CD4-positive, alpha-beta T cell (primary cell): ENCODE data around the gene COL5A1. TPM values are rescaled to one million over a fixed set of nuclear protein-coding genes. Genes with fewer than 3 reads are reported as not detected.
A peak's percentile ranks its signal among the peaks of the same experiment; 100 is the strongest.

Source experiments
- ATAC-seq: fragments of 200-7000 bp; cut with Tn5 transposase; one replicate; pipeline ENCODE4 v1.10.0; 2022; ENCODE audit warnings: mild to moderate bottlenecking; ENCODE audit not compliant: poor library complexity
- CTCF ChIA-PET: fragments of 350-600 bp; sonication (Branson Sonifier 250); formaldehyde crosslinking; loops from one replicate; lab custom pipeline; 2021; ENCODE audit warnings: antibody characterized with exemption, inconsistent platforms; lab: Charles Lee
- POLR2A ChIA-PET: fragments of 350-600 bp; sonication (Branson Sonifier 250); formaldehyde crosslinking; loops from one replicate; lab custom pipeline; 2021; ENCODE audit warnings: antibody characterized with exemption, inconsistent platforms; lab: Charles Lee
- DNase-seq, 14 experiments: peaks; one replicate each; pipeline ENCODE4 v3.0.0-alpha.2; 2013 to 2020; ENCODE audit warnings: mixed read lengths in 2 of 14
- H3K27ac ChIP-seq, 2 donors: one replicate each; pipeline versions ENCODE4 v1.5.1 to v1.7.0; 2013; ENCODE audit warnings: low read length in 2 of 2, low read depth in 1 of 2, mild to moderate bottlenecking in 1 of 2
- H3K27me3 ChIP-seq, 2 experiments: 1 replicate in 1 of 2; 2 replicates in 1 of 2; pipeline versions ENCODE4 v1.6.1 to v1.7.0; 2013; ENCODE audit warnings: low read length in 2 of 2, control low read depth in 1 of 2, mild to moderate bottlenecking in 1 of 2, moderate library complexity in 1 of 2; ENCODE audit not compliant: insufficient read depth in 2 of 2, control insufficient read depth in 1 of 2
- H3K36me3 ChIP-seq: one replicate; pipeline ENCODE4 v1.6.1; 2013; ENCODE audit warnings: low read length, control low read depth; ENCODE audit not compliant: insufficient read depth
- H3K4me1 ChIP-seq: one replicate; pipeline ENCODE4 v1.6.1; 2013; ENCODE audit warnings: low read length, control low read depth; ENCODE audit not compliant: insufficient read depth
- H3K4me3 ChIP-seq: one replicate; pipeline ENCODE4 v1.5.1; 2013; ENCODE audit warnings: mild to moderate bottlenecking, low read length, moderate library complexity
- H3K9me3 ChIP-seq, 2 experiments: 1 replicate in 1 of 2; 2 replicates in 1 of 2; pipeline versions ENCODE4 v1.6.1 to v1.7.0; 2013; ENCODE audit warnings: low read length in 2 of 2, mild to moderate bottlenecking in 2 of 2, control low read depth in 1 of 2, moderate library complexity in 1 of 2; ENCODE audit not compliant: control insufficient read depth in 1 of 2, insufficient read depth in 1 of 2
- H3K27ac Mint-ChIP-seq: one replicate; pipeline ENCODE4 v1.8.0; 2020; ENCODE audit warnings: mixed read lengths
- H3K27me3 Mint-ChIP-seq: one replicate; pipeline ENCODE4 v1.8.0; 2021; ENCODE audit warnings: mixed read lengths
- H3K36me3 Mint-ChIP-seq: one replicate; pipeline ENCODE4 v1.8.0; 2021; ENCODE audit warnings: low read depth, mixed read lengths
- H3K4me1 Mint-ChIP-seq: one replicate; pipeline ENCODE4 v1.8.0; 2021; ENCODE audit warnings: low read depth, mixed read lengths
- H3K4me3 Mint-ChIP-seq: one replicate; pipeline ENCODE4 v1.8.0; 2020; ENCODE audit warnings: mild to moderate bottlenecking, mixed read lengths
- H3K9me3 Mint-ChIP-seq: one replicate; pipeline ENCODE4 v1.8.0; 2020; ENCODE audit warnings: mixed read lengths
- CTCF ChIP-seq: fragments of 200-600 bp; IDR thresholded peaks from one replicate; pipeline ENCODE4 v1.8.0; 2022; ENCODE audit warnings: antibody characterized with exemption, mild to moderate bottlenecking
- intact Hi-C, 2 experiments: fragments of 100-400 bp; cut with DNase I in 1 of 2; cut with micrococcal nuclease in 1 of 2; formaldehyde crosslinking; loops; one replicate each; pipeline versions ENCODE4 v1.15.1 to v1.9.0; 2023 to 2025; cut with DNase I, micrococcal nuclease
- total RNA-seq, 174 experiments: library from RNA in 2 of 174; stranded (reverse) in 2 of 174; gene quantifications; one replicate each; pipeline ENCODE4 v1.2.3 and lab custom pipeline; 2021 to 2026

Gene COL5A1
- total RNA-seq, 2 experiments from 2014 or later, result 0.41 to 0.50 TPM

GRCh38 chr9:134639994-134640393 is 1.6 kb upstream of the COL5A1 start:
- Mint-ChIP-seq H3K4me3 (peak overlapping the region; percentile 54), H3K9me3 (no peaks in the 10 kb centered on the region), H3K27me3 (peaks cover 17% of the 10 kb centered on the region), H3K4me1 (no peaks in the 10 kb centered on the region), H3K36me3 (no peaks in the 10 kb centered on the region), H3K27ac (no peak overlapping the region)
- no peak for DNase-seq
- TF ChIP-seq CTCF, result no peak
- Histone ChIP-seq H3K36me3 (no peaks in the 10 kb centered on the region), H3K27me3 (peaks cover 9 to 11% of the 10 kb centered on the region in 2 experiments), H3K4me1 (peaks cover 8% of the 10 kb centered on the region), H3K4me3 (no peak overlapping the region), H3K9me3 (no peaks in the 10 kb centered on the region), H3K27ac (no peak overlapping the region)
- CTCF ChIA-PET, result no interaction called here
- POLR2A ChIA-PET, result interaction anchor here (1.0 kb wide), 1 partner anchor 26 kb away, joined by 3 read pairs; no protein-coding TSS in a partner anchor
- intact Hi-C loops, result loop anchor here (5.0 to 10.0 kb wide), 2 partner anchors 193 to 475 kb away; partner anchors contain the start of gene RNU6ATAC (in 1 of the 2)
- no peak for ATAC-seq

DNA sequence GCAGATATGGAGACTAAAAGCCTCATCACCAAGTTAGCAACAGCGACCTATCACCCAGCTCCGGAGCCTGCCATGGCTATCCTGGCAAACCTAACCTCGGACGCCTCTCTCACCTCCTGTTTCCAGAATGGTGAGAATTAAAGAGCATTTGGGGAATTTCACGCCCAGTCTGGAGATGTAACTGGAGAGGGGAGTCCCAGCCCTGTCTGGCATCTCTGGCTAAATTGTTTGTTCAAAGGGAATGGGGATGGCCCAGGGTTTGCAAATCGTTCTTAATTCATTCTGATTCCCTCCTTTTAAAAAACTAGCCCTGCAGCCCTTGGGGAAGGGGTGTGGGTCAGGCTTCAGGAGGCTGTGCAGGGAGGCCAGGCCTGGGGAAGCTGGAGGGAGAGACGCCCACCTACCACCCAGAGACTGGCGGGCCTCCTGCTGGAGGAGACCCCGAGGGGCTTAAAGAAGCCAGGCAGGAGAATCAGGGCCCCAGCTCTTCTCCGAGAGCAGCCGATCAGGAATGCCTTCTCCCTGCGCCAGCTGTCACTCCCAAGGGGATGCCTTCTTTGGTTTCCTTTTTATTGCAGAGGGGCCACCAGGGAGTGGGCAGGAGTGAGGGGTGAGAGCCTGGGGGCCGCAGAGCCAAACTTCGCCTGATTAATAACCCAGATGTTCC is 964 bp upstream of the COL5A1 start:
- no peaks in the 10 kb centered on the region for H3K4me1 Mint-ChIP-seq

DNA sequence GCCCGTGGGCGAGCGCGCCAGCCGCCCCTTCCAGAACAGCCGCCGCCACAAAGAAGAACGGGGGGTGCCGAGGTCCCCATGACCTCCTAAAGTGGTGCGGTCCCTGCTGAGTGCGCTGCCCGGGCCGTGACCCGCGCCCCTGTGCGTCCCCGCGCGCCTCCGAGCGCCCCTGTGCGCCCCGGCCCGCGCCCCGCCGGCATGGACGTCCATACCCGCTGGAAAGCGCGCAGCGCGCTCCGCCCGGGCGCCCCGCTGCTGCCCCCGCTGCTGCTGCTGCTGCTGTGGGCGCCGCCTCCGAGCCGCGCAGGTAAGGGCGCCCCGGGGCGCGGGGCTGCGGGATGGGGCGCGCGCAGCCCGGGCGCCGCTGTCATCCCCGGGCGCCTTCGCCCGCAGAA is 384 bp downstream of the COL5A1 start:
- Mint-ChIP-seq H3K9me3 (no peaks in the 10 kb centered on the region), H3K4me1 (no peaks in the 10 kb centered on the region), H3K36me3 (no peaks in the 10 kb centered on the region), H3K4me3 (no peak overlapping the region), H3K27me3 (peaks cover 17% of the 10 kb centered on the region), H3K27ac (no peak overlapping the region)
- Histone ChIP-seq H3K4me1 (peaks cover 8% of the 10 kb centered on the region), H3K27ac (no peak overlapping the region), H3K36me3 (no peaks in the 10 kb centered on the region), H3K27me3 (peaks cover 9 to 11% of the 10 kb centered on the region in 2 experiments), H3K4me3 (no peak overlapping the region), H3K9me3 (no peaks in the 10 kb centered on the region)
- ChIA-PET CTCF (no interaction called here), POLR2A (no interaction called here)
- peak; percentile 25 for ATAC-seq
- DNase-seq, result peak in 1 of 14 experiments; percentile 15
- intact Hi-C loops, result loop anchor here (5.0 to 10.0 kb wide), 2 partner anchors 195 to 477 kb away; partner anchors contain the start of gene RNU6ATAC (in 1 of the 2)
- no peak for TF ChIP-seq CTCF

More for the DNA sequence above, 964 bp upstream of the COL5A1 start:
- ATAC-seq (no peak), DNase-seq (no peak)
- H3K27me3 Mint-ChIP-seq, result peaks cover 17% of the 10 kb centered on the region
- H3K9me3 ChIP-seq, result no peaks in the 10 kb centered on the region
- H3K9me3 Mint-ChIP-seq, result no peaks in the 10 kb centered on the region
- H3K36me3 Mint-ChIP-seq, result no peaks in the 10 kb centered on the region
- H3K27ac ChIP-seq, result no peak overlapping the region
- ChIA-PET CTCF (no interaction called here), POLR2A (interaction anchor here (1.0 kb wide), 1 partner anchor 27 kb away, joined by 3 read pairs; no protein-coding TSS in a partner anchor)
- peak overlapping the region; percentile 26 for H3K4me3 ChIP-seq
- H3K36me3 ChIP-seq, result no peaks in the 10 kb centered on the region
- intact Hi-C loops, result loop anchor here (5.0 to 10.0 kb wide), 2 partner anchors 193 to 476 kb away; partner anchors contain the start of gene RNU6ATAC (in 1 of the 2)
- H3K4me3 Mint-ChIP-seq, result peak overlapping the region; percentile 54
- H3K4me1 ChIP-seq, result peaks cover 8% of the 10 kb centered on the region
- H3K27ac Mint-ChIP-seq, result no peak overlapping the region
- TF ChIP-seq CTCF, result no peak
- H3K27me3 ChIP-seq, result peaks cover 9 to 11% of the 10 kb centered on the region in 2 experiments
